Uterus (tissue), 4 donors: ENCODE results near the gene SLK. TPM values are rescaled to one million over a fixed set of nuclear protein-coding genes. Genes with fewer than 3 reads are reported as not detected.

Experiments
- DNase-seq, 2 donors: peaks; one replicate each; pipeline ENCODE4 v3.0.0-alpha.2; 2019 to 2020
- H3K27ac ChIP-seq, 2 donors: fragments of 200-600 bp; sonication (generic); 1 replicate in 1 of 2; 2 replicates in 1 of 2; pipeline ENCODE4 v1.5.1; 2016 to 2018
- H3K27me3 ChIP-seq, 2 donors: fragments of 200-600 bp; sonication (generic); one replicate each; pipeline ENCODE4 v1.5.1; 2018 to 2019; ENCODE audit warnings: control low read depth in 1 of 2
- H3K36me3 ChIP-seq, 2 donors: fragments of 200-600 bp; sonication (generic); one replicate each; pipeline ENCODE4 v1.5.1; 2019; ENCODE audit warnings: control low read depth in 1 of 2
- H3K4me1 ChIP-seq, 2 donors: fragments of 200-600 bp; sonication (generic); one replicate each; pipeline ENCODE4 v1.5.1; 2018 to 2019; ENCODE audit warnings: control low read depth in 1 of 2
- H3K4me3 ChIP-seq, 2 donors: fragments of 200-600 bp; sonication (generic); 1 replicate in 1 of 2; 2 replicates in 1 of 2; pipeline ENCODE4 v1.5.1; 2018 to 2019; ENCODE audit warnings: mild to moderate bottlenecking in 1 of 2
- H3K9me3 ChIP-seq, 2 donors: fragments of 200-600 bp; sonication (generic); one replicate each; pipeline ENCODE4 v1.5.1; 2019; ENCODE audit warnings: control low read depth in 1 of 2
- POLR2A ChIP-seq, 2 donors: fragments of 450-650 bp; IDR thresholded peaks; one replicate each; pipeline ENCODE4 v1.6.1; 2016; ENCODE audit warnings: antibody characterized with exemption in 2 of 2, mild to moderate bottlenecking in 1 of 2, moderate library complexity in 1 of 2
- intact Hi-C: fragments of 100-400 bp; cut with DNase I; formaldehyde crosslinking; loops from one replicate; pipeline ENCODE4 v1.15.1; 2023; ENCODE audit warnings: low total_unique reads
- total RNA-seq, 4 donors: library from RNA; depleted of rRNA in 3 of 4; stranded (reverse); fragments of >200 nt in 3 of 4; gene quantifications; one replicate each; pipeline versions ENCODE4 v1.1.0 to v1.2.4, GENCODE V29; 2014 to 2023
- TF ChIP-seq, protein P1 (sequence below), 4 experiments: fragments of 200-600 bp in 2 of 4; fragments of 450-650 bp in 2 of 4; sonication (generic) in 2 of 4; IDR thresholded peaks; one replicate each; pipeline ENCODE4 v1.5.1; 2016 to 2019; ENCODE audit warnings: antibody characterized with exemption in 4 of 4, mild to moderate bottlenecking in 2 of 4, moderate library complexity in 1 of 4
- donor health status: DM: yes; HTN: yes; CAD: no.

SLK gene
- total RNA-seq, 4 donors from 2014 or later = 30.9 to 78.7 (median 52.1) TPM

DNA sequence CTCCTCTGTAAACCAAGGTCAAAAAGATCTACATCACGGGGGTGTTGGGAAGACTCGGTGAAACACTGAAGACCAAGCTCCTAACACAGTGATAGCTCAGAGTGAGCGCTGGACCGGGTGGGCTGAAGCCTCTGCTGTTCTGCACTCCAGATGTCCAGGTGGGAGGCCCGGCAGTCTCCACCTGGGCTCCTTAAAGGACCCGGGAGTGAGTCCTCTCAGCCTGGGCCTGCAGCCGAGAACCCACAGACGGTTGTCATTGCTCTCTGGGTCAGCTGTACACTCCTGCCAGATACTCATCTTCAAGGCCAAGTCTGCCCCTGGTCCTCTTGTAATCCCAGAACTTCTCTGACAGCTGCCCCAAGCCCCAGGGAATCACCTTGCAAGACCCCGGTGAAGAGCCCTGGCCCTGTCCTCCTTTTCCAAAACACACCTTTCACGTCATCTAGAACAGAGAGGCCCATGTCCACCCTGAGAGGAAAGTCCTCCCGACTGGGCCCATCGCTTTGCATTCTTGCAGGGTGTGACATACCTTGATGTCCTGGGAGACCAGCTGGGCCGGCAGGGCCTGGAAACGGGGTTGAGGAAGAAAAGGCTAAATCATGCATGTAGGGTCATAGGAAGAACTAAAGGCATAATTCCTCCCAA is 75.1 kb downstream of the SLK start:
- Histone ChIP-seq H3K36me3 (no peaks in the 10 kb centered on the region), H3K4me3 (no peak overlapping the region), H3K27ac (no peak overlapping the region), H3K4me1 (no peaks in the 10 kb centered on the region), H3K27me3 (no peaks in the 10 kb centered on the region), H3K9me3 (no peaks in the 10 kb centered on the region)
- TF ChIP-seq POLR2A (IDR thresholded peaks at IDR 0.05) = no peak
- TF ChIP-seq, protein P1, sequence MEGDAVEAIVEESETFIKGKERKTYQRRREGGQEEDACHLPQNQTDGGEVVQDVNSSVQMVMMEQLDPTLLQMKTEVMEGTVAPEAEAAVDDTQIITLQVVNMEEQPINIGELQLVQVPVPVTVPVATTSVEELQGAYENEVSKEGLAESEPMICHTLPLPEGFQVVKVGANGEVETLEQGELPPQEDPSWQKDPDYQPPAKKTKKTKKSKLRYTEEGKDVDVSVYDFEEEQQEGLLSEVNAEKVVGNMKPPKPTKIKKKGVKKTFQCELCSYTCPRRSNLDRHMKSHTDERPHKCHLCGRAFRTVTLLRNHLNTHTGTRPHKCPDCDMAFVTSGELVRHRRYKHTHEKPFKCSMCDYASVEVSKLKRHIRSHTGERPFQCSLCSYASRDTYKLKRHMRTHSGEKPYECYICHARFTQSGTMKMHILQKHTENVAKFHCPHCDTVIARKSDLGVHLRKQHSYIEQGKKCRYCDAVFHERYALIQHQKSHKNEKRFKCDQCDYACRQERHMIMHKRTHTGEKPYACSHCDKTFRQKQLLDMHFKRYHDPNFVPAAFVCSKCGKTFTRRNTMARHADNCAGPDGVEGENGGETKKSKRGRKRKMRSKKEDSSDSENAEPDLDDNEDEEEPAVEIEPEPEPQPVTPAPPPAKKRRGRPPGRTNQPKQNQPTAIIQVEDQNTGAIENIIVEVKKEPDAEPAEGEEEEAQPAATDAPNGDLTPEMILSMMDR (IDR thresholded peaks at IDR 0.05) = no peak
- intact Hi-C loops = no loop called here
- DNase-seq = no peak

DNA sequence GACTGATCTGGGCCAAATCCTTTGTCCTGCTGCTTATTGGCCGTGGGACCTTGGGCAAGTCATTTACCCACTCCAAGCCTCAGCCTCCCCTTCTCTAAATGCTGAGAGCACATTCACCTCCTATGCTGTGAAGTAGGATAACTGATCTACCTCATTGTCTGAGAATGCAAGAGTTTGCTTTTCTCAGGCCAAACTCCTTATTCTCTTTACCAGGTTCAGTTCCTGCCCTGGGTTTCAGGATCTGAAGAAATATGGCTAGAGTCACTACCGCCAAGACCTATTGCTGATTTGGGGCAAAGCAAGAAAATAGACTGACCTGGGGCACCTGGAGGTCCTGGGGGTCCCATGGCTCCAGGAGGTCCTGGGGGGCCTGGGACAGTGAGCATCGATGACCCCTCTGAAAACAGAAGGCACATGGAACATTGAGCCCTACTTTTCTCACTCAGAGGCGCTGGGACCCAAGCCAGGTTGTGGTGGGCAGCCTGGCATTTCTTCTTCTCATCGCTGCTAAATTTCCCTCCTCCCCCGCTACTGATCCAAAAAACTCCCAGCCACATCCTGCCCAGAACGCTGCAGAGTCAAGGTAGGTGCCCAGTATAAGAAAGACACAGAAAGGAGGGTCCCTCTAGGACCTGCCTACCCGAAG is 76.4 kb downstream of the SLK start:
- intact Hi-C loops = no loop called here

DNA sequence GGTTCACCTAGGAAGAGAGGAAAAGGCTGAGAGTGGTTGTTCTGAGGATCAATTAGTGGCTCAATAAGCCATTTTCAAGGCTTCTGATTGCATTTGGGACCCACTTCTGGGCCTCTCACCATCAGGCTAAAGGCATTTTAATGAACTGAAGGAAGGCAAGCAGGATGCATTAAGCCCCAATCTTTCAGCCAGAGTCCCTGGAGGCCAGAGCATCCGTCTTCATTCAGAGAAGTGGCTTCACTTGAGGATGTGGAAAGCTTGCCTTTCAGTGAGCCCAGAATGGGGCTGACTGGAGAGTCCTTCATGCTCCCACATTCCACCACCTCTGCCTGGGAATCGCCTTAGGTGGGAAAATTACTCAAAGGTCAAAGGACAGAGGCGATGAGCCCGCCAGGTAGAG is 76.9 kb downstream of the SLK start:
- Histone ChIP-seq H3K27me3 (no peaks in the 10 kb centered on the region), H3K4me3 (no peak overlapping the region), H3K4me1 (no peaks in the 10 kb centered on the region), H3K36me3 (no peaks in the 10 kb centered on the region), H3K27ac (no peak overlapping the region), H3K9me3 (no peaks in the 10 kb centered on the region)
- no peak for DNase-seq
- intact Hi-C loops = no loop called here
- TF ChIP-seq POLR2A (IDR thresholded peaks at IDR 0.05) = no peak
- TF ChIP-seq, protein P1 (IDR thresholded peaks at IDR 0.05) = no peak

More for the DNA sequence above, 76.4 kb downstream of the SLK start:
- no peaks in the 10 kb centered on the region for H3K9me3 ChIP-seq
- H3K27ac ChIP-seq = no peak overlapping the region
- H3K4me1 ChIP-seq = no peaks in the 10 kb centered on the region
- TF ChIP-seq, protein P1 (IDR thresholded peaks at IDR 0.05) = no peak
- no peak for TF ChIP-seq POLR2A (IDR thresholded peaks at IDR 0.05)
- no peaks in the 10 kb centered on the region for H3K36me3 ChIP-seq
- no peak overlapping the region for H3K4me3 ChIP-seq
- DNase-seq = no peak
- no peaks in the 10 kb centered on the region for H3K27me3 ChIP-seq

DNA sequence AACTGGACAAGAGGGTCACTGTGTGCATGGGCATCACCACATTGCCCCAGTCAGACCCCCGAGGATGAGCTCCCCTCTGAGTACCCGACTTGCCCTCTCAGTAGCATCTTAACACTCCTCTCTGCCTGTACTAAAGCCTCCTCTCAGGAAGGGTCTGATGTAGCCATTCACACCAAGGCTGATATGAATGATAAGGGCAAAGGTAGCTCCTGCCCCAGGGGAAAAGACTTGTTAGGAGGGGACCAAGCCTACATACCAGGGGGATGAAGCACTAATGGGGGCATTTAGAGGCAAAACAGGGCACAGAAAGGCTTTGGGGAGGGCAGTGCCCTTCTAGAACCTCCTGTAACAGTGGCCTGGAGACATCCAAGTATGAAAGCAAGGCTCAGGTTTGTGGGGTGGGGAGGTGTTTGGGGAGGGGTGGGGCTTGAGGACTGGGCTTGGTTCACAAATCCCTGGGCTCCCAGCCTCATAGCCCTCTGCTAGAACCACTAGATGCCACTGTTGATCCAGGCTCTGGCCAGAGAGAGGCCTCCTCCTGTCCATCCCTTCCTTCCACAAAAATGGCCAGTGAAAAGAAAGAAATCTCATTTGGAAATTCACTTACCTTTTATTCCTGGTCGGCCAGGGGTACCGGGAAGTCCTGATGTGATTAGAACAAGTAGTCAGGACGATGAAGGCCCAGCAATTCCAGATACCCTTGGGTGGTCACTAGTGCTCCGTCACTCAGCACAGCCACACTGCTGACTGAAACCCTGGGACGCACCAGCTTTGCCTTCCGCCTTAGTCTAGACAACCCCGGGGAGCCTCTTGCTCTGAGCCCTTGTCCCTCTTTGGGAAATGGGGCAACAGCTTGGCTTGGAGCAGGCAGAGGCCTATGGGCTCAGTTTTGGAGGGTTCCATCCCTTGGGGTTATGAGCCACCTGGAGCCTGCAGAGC is 78.5 kb downstream of the SLK start:
- Histone ChIP-seq H3K9me3 (no peaks in the 10 kb centered on the region), H3K27me3 (no peaks in the 10 kb centered on the region), H3K4me1 (no peaks in the 10 kb centered on the region), H3K36me3 (no peaks in the 10 kb centered on the region), H3K4me3 (no peak overlapping the region), H3K27ac (no peak overlapping the region)
- peak in 1 of 2 donors; percentile 35 for DNase-seq
- intact Hi-C loops = no loop called here
- TF ChIP-seq, protein P1 (IDR thresholded peaks at IDR 0.05) = peak; percentile 39 to 55 (median 48)
- TF ChIP-seq POLR2A (IDR thresholded peaks at IDR 0.05) = no peak
